Sigmoid colon (tissue), 4 donors: ENCODE results near the gene SETD3.

Source experiments
- POLR2A ChIP-seq, 2 donors: fragments of 450-650 bp; IDR thresholded peaks; one replicate each; pipeline ENCODE4 v1.6.1; 2016; ENCODE audit warnings: antibody characterized with exemption in 2 of 2, mild to moderate bottlenecking in 2 of 2, moderate library complexity in 2 of 2
- POLR2AphosphoS5 ChIP-seq, 4 donors: sonication (generic); formaldehyde crosslinking; IDR thresholded peaks; one replicate each; pipeline ENCODE4 v1.6.1; 2017; ENCODE audit warnings: antibody characterized with exemption in 4 of 4
- TF ChIP-seq, protein P1 (sequence below), 4 experiments: fragments of 450-650 bp in 3 of 4; fragments of 200-600 bp in 1 of 4; IDR thresholded peaks; one replicate each; pipeline ENCODE4 v1.5.1; 2016 to 2019; ENCODE audit warnings: antibody characterized with exemption in 4 of 4, mild to moderate bottlenecking in 3 of 4, moderate library complexity in 2 of 4

DNA sequence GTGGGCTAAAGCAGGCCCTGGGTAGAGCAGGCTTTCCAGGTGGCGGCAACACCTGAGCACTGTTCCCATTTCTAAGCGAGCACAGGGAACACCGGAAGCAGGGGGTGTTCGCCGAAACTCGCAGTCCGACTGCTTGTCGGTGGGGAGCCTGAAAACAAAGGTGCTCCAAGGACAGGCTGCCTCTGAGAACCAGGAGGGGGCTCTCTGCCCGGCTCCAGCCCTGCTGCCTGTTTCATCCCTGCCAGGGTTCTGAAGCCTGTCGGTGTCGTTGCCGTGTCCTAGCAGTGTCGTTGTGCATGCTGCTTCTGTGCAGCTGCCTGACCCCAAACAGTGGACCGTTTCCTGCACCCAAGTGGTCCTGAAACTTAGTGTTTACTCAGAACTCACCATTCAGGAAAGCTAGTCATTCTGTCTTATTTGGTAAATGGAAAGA is 22.3 kb upstream of the SETD3 start:
- TF ChIP-seq POLR2A (IDR thresholded peaks at IDR 0.05): no peak
- TF ChIP-seq, protein P1, sequence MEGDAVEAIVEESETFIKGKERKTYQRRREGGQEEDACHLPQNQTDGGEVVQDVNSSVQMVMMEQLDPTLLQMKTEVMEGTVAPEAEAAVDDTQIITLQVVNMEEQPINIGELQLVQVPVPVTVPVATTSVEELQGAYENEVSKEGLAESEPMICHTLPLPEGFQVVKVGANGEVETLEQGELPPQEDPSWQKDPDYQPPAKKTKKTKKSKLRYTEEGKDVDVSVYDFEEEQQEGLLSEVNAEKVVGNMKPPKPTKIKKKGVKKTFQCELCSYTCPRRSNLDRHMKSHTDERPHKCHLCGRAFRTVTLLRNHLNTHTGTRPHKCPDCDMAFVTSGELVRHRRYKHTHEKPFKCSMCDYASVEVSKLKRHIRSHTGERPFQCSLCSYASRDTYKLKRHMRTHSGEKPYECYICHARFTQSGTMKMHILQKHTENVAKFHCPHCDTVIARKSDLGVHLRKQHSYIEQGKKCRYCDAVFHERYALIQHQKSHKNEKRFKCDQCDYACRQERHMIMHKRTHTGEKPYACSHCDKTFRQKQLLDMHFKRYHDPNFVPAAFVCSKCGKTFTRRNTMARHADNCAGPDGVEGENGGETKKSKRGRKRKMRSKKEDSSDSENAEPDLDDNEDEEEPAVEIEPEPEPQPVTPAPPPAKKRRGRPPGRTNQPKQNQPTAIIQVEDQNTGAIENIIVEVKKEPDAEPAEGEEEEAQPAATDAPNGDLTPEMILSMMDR (IDR thresholded peaks at IDR 0.05): no peak
- TF ChIP-seq POLR2AphosphoS5 (IDR thresholded peaks at IDR 0.05): no peak
